ENCODE data around the gene NCAM2.

The NCAM2 gene

GRCh38 chr21:21468003-21468402, 469.8 kb downstream of the NCAM2 start:
- H3K27ac ChIP-seq: no peak overlapping the region
- TF ChIP-seq CTCF (conservative IDR thresholded peaks at IDR 0.05): no peak

GRCh38 chr21:21481239-21481638, 483.0 kb downstream of the NCAM2 start:
- H3K27ac ChIP-seq: no peak overlapping the region
- TF ChIP-seq CTCF (conservative IDR thresholded peaks at IDR 0.05): no peak

GRCh38 chr21:21508859-21509258, 510.6 kb downstream of the NCAM2 start:
- no peak overlapping the region for H3K27ac ChIP-seq
- no peak for TF ChIP-seq CTCF (conservative IDR thresholded peaks at IDR 0.05)

- no peak for TF ChIP-seq CTCF (conservative IDR thresholded peaks at IDR 0.05)
- no peak overlapping the region for H3K27ac ChIP-seq
Observed at GRCh38 chr21:21530680-21531079, 532.5 kb downstream of the NCAM2 start.

- H3K27ac ChIP-seq: no peak overlapping the region
- no peak for TF ChIP-seq CTCF (conservative IDR thresholded peaks at IDR 0.05)
Observed at GRCh38 chr21:21547368-21547953, 549.3 kb downstream of the NCAM2 start.

GRCh38 chr21:21559285-21560045, 561.3 kb downstream of the NCAM2 start:
- no peak for TF ChIP-seq CTCF (conservative IDR thresholded peaks at IDR 0.05)

More at GRCh38 chr21:21559285-21560045, 561.3 kb downstream of the NCAM2 start:
- H3K27ac ChIP-seq: no peak overlapping the region
